Peyer's patch (tissue), 4 donors: ENCODE data around the gene USP36. TPM values are rescaled to one million over a fixed set of nuclear protein-coding genes. Genes with fewer than 3 reads are reported as not detected.

Source experiments
- DNase-seq, 3 donors: peaks; one replicate each; pipeline ENCODE4 v3.0.0-alpha.2; 2017 to 2019
- H3K27ac ChIP-seq, 4 donors: fragments of 200-600 bp; sonication (generic); one replicate each; pipeline ENCODE4 v1.5.1; 2016 to 2019
- H3K27me3 ChIP-seq, 2 donors: fragments of 200-600 bp; sonication (generic); one replicate each; pipeline ENCODE4 v1.5.1; 2019
- H3K36me3 ChIP-seq, 3 donors: fragments of 200-600 bp; sonication (generic); one replicate each; pipeline ENCODE4 v1.5.1; 2016 to 2019
- H3K4me1 ChIP-seq, 4 donors: fragments of 200-600 bp; sonication (generic); one replicate each; pipeline ENCODE4 v1.5.1; 2016 to 2019
- H3K4me3 ChIP-seq, 4 donors: fragments of 200-600 bp; sonication (generic); 1 replicate in 3 of 4; 2 replicates in 1 of 4; pipeline ENCODE4 v1.5.1; 2016 to 2019; ENCODE audit warnings: mild to moderate bottlenecking in 1 of 4
- H3K9me3 ChIP-seq, 4 donors: fragments of 200-600 bp; sonication (generic); one replicate each; pipeline ENCODE4 v1.5.1; 2016 to 2019; ENCODE audit warnings: mild to moderate bottlenecking in 1 of 4
- POLR2A ChIP-seq, 2 donors: fragments of 450-650 bp; IDR thresholded peaks; one replicate each; pipeline ENCODE4 v1.5.1; 2017; ENCODE audit warnings: antibody characterized with exemption in 2 of 2, mild to moderate bottlenecking in 2 of 2, moderate library complexity in 2 of 2
- total RNA-seq, 4 donors: library from RNA; depleted of rRNA; stranded (reverse); fragments of >200 nt; gene quantifications; one replicate each; pipeline ENCODE4 v1.1.0, GENCODE V29; 2016
- TF ChIP-seq, protein P1 (sequence below), 6 experiments: fragments of 450-650 bp in 4 of 6; fragments of 200-600 bp in 2 of 6; sonication (generic) in 1 of 6; IDR thresholded peaks; one replicate each; pipeline ENCODE4 v1.5.1; 2017 to 2019; ENCODE audit warnings: antibody characterized with exemption in 6 of 6, mild to moderate bottlenecking in 3 of 6, moderate library complexity in 1 of 6

USP36 gene
- total RNA-seq, 4 donors from 2014 or later, result 20.7 to 130 (median 59.9) TPM

DNA sequence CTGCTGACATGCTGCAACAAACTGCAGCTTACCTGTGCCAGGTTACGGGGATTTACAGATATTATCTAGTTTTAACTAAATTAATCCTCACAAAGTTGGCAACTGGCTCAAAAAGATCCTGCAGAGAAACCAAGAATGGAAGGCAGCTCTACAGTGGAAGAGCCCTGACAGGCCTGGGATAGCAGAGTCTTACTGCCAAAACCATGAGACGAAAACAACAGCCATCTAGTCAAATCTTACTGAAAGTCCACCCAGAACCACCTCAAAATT lies 8.1 kb downstream of the USP36 start:
- TF ChIP-seq, protein P1, sequence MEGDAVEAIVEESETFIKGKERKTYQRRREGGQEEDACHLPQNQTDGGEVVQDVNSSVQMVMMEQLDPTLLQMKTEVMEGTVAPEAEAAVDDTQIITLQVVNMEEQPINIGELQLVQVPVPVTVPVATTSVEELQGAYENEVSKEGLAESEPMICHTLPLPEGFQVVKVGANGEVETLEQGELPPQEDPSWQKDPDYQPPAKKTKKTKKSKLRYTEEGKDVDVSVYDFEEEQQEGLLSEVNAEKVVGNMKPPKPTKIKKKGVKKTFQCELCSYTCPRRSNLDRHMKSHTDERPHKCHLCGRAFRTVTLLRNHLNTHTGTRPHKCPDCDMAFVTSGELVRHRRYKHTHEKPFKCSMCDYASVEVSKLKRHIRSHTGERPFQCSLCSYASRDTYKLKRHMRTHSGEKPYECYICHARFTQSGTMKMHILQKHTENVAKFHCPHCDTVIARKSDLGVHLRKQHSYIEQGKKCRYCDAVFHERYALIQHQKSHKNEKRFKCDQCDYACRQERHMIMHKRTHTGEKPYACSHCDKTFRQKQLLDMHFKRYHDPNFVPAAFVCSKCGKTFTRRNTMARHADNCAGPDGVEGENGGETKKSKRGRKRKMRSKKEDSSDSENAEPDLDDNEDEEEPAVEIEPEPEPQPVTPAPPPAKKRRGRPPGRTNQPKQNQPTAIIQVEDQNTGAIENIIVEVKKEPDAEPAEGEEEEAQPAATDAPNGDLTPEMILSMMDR (IDR thresholded peaks at IDR 0.05), result no peak
- TF ChIP-seq POLR2A (IDR thresholded peaks at IDR 0.05), result no peak
- DNase-seq, result no peak

DNA sequence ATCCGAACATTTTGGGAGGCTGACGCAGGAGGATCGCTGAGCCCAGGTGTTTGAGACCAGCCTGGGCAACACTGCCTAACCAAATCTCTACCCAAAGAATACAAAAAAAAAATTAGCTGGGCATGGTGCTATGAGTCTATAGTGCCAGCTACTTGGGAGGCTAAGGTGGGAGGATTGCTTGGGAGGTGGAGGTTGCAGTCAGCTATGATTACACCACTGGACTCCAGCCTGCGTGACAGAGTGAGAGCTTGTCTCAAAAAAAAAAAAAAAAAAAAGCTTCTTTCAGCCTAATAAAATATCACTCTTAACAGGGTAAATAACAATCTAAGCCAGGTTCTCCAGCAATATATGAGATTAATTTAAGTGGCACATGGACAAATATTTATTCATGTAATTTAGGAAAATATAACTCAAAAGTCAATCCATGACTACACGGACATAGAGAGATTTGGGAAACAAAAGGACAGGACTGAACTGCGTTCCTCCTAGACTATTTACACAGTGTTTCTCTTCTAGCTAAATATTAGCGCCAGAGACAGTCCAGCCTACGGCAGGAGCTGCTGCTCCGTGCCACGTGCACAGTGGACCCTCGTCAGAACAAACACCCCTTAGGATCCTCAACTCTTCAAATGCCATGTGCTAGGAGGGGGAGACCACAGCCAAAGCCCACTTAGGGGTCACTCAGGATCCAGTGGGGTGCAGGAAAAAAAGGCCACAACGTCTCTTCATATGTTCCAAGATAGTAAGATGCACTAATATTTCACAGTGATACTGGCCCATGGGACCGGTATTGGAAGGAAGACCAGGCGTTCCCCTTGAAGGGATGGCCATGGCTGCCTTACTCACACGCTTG lies 8.7 kb downstream of the USP36 start:
- TF ChIP-seq POLR2A (IDR thresholded peaks at IDR 0.05), result no peak
- TF ChIP-seq, protein P1 (IDR thresholded peaks at IDR 0.05), result no peak
- no peak overlapping the region for H3K4me3 ChIP-seq
- no peaks in the 10 kb centered on the region for H3K9me3 ChIP-seq
- H3K36me3 ChIP-seq, result peaks cover 0 to 98% (median 0%) of the 10 kb centered on the region in 3 donors
- no peaks in the 10 kb centered on the region for H3K4me1 ChIP-seq
- no peak overlapping the region for H3K27ac ChIP-seq
- no peak for DNase-seq
- no peaks in the 10 kb centered on the region for H3K27me3 ChIP-seq

More for the DNA sequence above, 8.1 kb downstream of the USP36 start:
- Histone ChIP-seq H3K4me3 (no peak overlapping the region), H3K4me1 (no peaks in the 10 kb centered on the region), H3K27me3 (no peaks in the 10 kb centered on the region), H3K36me3 (peaks cover 0 to 98% (median 0%) of the 10 kb centered on the region in 3 donors), H3K9me3 (no peaks in the 10 kb centered on the region), H3K27ac (no peak overlapping the region)

DNA sequence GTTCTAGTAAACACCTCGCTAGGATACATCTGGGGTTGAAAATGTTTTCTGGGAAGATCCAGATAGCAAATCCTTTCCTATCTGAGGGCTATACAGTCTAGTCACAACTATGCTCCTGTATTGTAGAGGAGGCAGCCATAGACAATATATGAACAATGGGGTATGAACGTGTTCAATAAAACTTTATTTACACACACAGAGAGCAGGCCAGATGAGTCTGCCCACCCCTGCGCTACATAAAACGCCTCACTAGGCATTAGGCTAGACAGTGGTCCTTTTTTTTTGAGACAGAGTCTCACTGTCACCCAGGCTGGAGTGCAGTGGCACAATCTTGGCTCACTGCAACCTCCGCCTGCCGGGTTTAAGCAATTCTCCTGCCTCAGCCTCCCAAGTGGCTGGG lies 11.1 kb downstream of the USP36 start:
- DNase-seq, result no peak
- peaks cover 0 to 97% (median 0%) of the 10 kb centered on the region in 3 donors for H3K36me3 ChIP-seq

DNA sequence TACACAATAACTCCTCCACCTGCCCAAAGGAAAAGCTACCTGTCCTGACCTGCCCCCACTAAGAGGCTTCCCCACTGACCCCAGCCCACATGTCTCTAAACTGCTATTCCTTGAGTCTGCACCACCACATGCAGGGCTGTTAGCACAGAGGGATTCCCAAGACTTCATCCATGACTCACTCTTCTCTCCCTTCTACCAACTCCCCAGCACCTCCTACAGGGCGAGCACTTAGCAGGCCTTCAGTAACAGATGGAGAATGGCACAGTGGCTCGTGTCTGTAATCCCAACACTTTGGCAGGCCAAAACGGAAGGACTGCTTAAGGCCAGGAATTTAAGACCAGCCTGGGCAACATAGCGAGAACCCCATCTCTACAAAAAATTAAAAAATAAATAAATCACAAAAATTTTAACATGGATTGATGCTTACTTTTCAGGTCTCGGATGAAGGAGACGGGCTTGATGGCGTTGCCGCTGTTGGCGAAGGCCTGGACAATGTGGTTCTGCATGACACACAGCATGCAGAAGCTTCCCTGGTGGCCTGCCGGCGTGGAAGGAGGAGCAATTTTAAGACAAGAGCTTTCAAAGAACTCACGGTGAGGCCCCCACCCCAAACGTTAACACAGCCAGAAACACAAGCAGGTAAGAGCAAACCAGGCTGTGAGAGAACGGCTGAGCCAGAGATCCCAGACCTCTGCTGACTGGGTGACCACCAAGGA lies 12.0 kb downstream of the USP36 start:
- Histone ChIP-seq H3K4me1 (no peaks in the 10 kb centered on the region), H3K4me3 (no peak overlapping the region), H3K27me3 (no peaks in the 10 kb centered on the region), H3K27ac (no peak overlapping the region), H3K9me3 (no peaks in the 10 kb centered on the region), H3K36me3 (peaks cover 0 to 97% (median 0%) of the 10 kb centered on the region in 3 donors)
- TF ChIP-seq POLR2A (IDR thresholded peaks at IDR 0.05), result no peak
- TF ChIP-seq, protein P1 (IDR thresholded peaks at IDR 0.05), result no peak
- DNase-seq, result no peak

More for the DNA sequence above, 11.1 kb downstream of the USP36 start:
- Histone ChIP-seq H3K4me3 (no peak overlapping the region), H3K9me3 (no peaks in the 10 kb centered on the region), H3K4me1 (no peaks in the 10 kb centered on the region), H3K27me3 (no peaks in the 10 kb centered on the region), H3K27ac (no peak overlapping the region)
- TF ChIP-seq POLR2A (IDR thresholded peaks at IDR 0.05), result no peak

DNA sequence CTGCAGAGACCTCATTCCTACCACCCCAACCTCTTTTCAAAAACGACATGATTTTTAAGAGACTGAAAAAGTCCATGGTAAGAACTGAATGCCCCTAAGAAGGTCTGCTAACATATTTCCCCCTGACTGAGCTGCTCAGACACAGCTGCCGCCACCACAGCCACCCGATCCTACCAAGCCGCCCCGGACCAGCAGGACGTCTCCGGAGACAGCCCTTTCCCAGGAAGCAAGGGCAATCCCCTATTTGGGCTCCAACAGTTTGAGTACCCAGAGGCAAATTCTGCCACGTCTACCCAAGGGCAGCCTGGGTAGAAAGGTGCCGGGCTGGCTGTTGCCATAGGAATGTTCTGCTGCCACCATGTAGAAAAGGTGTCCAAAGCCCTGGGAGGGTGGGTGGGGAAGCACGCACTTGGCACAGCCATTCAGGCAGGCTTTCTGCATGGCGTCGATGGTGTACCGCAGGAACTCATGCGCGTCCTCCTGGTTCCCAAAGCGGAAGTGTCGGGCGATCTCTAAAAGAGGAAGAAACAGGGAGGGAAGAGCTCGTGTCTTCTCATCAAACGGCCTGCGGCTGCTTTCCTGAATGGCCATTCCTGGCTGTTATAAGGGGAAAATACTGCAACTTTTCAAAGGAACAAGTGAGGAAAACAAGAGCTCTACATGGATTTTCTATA lies 13.6 kb downstream of the USP36 start:
- Histone ChIP-seq H3K4me1 (no peaks in the 10 kb centered on the region), H3K36me3 (peaks cover 0 to 97% (median 0%) of the 10 kb centered on the region in 3 donors), H3K27me3 (no peaks in the 10 kb centered on the region), H3K9me3 (no peaks in the 10 kb centered on the region), H3K4me3 (no peak overlapping the region), H3K27ac (peak overlapping the region in 1 of 4 donors; percentile 1)
- TF ChIP-seq POLR2A (IDR thresholded peaks at IDR 0.05), result no peak
- TF ChIP-seq, protein P1 (IDR thresholded peaks at IDR 0.05), result no peak
- peak in 2 of 3 donors; percentile 50 to 63 for DNase-seq
